HG03520 (cell line): Measurements from ENCODE around the gene MICALL2.

Experiments used
- ATAC-seq: cut with Tn5 transposase; IDR thresholded peaks from one replicate; pipeline ENCODE4 v1.9.1; 2021; ENCODE audit warnings: mild to moderate bottlenecking, moderate library complexity; ENCODE audit not compliant: unreplicated experiment

The MICALL2 gene

GRCh38 chr7:1436608-1437007, 22.7 kb downstream of the MICALL2 start:
- no peak for ATAC-seq

- no peak for ATAC-seq
Measured at GRCh38 chr7:1434891-1435670, 24.2 kb downstream of the MICALL2 start.

- no peak for ATAC-seq
Measured at GRCh38 chr7:1434165-1434718, 25.0 kb downstream of the MICALL2 start.

DNA sequence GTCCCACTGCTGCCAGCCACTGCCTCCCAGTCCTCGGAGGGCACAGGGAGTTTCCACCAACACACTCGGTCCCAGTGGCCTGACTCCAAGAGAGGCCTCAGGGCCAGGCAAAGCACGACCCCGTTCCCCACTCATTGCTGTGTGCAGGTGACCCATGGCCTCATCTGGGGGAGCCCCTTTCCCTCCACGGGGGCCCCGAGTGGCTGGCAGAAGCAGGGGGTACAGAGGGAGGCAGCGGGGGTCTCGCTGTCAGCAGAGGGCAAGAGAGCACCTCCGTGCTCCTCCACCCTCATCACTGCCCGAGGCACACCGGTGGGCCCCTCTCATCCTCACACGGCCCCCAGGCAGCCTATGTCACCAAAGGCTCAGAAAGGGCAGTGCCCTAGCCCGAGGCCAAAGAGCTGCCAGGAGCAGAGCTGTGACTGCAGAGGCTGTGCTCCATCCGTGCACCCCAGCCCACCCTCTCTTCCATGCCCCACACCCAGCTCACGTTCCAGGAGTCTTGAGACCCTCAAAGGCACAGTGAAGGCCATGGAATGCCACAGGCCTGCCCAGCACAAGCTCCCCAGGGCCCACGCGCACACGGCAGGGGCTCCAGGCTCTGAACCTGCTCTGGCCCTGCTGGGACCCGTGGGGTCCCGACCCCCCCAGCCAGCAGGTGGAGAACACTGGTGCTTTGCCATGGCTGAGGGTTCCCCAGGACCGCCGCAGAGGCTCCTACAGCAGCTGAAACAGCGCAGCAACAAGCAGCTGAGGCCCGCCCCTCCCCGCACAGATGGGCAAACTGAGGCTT, 25.9 kb downstream of the MICALL2 start:
- ATAC-seq = no peak

DNA sequence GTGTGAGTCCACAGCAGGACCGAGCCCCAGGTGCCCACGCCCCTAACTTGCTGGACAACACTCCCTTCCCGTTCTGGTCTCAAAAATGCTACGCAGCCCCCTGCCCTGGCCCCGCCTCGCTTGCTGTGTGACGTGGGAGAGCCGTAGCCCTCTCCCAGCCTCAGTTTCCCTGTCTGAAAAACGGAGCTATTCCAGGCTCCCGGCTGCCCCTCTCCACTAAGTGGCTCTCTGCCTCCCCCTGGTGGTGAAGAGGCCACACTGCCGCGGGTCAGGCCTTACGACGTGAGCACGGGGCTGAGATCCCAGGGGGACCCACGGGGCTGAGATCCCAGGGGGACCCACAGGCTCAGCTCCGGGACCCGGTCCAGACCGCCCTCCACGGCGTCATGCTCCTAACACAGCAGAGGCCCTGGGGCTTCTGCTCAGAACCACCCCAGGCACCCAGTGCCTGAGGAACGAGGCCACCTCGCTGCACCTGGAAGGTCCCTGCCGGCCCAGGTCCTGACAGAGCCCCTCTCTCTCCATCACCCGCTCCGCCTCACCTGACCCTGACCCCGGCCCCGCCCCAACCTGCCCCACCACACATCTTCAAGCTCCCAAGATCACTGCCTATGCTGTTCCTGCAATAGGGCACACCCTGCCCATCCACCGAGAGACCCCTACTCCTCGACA, 26.7 kb downstream of the MICALL2 start:
- no peak for ATAC-seq

- ATAC-seq = no peak
Measured at GRCh38 chr7:1431634-1432380, 27.5 kb downstream of the MICALL2 start.

DNA sequence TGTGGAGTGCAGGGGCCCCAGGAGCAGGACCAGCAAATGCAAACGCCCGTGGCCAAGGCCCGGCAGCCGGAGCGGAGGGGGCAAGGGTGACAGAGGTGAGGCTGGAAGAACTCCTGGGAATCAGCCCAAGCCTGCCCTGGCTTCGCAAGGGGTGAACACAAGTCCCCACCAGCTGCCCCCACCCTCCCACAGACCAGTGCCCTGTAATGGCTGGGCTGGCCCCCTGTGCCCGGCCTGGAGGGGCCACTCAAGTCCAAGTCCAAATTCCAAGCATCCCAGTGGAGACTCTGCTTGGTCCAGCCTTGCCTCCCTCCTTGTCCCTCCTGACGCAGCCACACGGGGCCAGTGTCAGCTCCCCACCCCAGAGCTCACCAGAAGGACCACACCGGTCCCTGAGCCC, 28.0 kb downstream of the MICALL2 start:
- ATAC-seq = no peak

GRCh38 chr7:1430056-1430845, 29.0 kb downstream of the MICALL2 start:
- no peak for ATAC-seq

DNA sequence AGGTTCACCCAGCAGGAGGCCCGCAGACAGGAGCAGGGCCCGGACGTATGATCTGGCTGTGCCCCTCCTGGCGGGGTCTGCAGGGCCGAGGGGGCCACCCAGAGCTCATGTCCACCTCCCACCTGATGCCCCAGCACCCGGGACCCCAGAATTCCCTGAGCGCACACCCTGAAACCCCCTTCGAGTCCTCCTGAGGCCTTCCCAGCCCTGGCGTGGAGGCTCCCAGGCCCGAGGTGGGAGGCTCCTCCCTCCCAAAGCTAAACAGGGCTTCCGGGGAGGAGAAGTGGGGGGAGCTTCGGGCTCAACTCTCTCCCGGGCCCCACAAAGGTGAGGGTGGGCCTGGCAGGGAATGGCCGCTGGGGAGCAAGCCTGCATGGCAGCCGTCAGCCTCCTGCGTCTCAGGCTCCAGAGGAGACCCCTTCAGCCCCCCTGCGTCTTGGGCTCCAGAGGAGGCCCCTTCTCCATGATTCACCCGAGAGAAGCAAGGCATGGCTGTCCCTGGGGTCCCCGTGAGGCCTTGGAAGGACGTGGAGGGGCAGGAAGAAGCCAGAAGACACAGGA, 30.2 kb downstream of the MICALL2 start:
- no peak for ATAC-seq

DNA sequence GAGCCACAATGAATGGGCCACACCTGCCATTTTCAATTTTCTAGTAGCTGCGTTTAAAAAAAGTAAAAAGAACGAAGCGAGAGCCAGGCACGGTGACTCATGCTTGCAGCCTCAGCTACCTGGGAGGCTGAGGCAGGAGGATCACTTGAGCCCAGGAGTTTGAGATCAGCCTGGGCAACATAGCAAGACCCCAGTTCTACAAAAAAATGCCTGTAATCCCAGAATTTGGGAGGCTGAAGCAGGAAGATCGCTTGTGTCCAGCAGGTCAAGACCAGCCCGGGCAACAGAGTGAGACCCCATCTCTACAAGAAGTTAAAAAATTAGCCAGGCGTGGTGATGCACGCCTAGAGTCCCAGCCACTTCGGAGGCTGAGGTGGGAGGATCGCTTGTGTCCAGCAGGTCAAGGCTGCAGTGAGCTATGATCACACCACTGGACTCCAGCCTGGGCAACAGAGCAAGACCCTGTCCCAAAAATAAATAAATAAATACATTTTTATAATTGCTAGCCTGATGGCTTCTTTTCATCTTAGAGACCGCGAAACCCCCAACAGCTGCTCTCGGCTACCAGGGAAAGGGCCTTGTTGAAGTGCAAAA, 32.1 kb downstream of the MICALL2 start:
- no peak for ATAC-seq

- ATAC-seq = no peak
Measured at GRCh38 chr7:1426474-1426873, 32.8 kb downstream of the MICALL2 start.

DNA sequence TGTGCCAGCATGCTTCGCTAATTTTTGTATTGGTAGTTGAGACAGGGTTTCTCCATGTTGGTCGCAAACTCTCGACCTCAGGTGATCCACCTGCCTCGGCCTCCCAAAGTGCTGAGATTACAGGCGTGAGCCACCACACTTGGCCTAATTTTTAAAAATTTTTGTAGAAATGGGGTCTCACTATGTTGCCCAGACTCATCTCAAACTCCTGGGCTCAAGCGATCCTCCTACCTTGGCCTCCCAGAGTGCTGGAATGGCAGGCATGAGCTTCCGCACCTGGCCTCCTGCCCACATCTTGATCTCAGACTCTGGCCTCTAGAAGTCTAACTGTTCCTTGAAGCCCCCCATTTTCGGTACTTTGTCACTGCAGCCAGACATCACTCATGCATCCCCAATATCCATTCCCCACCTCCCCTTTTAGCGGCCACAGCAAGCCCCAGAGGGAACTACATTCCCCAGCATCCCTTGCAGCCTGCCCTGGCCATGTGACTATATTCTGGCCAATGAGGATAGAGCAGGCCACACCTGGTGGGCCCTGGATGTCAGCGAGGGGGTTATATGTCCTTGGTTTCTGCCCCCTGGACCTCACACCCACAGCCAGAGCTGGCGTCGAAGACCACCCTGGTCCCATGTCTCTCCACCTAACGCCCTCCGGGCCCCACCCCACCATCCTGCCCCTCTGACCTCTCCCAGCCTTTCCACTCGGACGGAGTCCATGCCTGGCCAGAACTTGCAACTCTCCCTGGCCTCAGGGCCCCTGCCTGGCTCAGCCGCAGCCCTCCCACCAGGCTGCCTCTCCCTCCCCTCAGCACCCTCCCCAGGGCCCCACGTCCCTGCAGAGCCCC, 33.8 kb downstream of the MICALL2 start:
- ATAC-seq = no peak

DNA sequence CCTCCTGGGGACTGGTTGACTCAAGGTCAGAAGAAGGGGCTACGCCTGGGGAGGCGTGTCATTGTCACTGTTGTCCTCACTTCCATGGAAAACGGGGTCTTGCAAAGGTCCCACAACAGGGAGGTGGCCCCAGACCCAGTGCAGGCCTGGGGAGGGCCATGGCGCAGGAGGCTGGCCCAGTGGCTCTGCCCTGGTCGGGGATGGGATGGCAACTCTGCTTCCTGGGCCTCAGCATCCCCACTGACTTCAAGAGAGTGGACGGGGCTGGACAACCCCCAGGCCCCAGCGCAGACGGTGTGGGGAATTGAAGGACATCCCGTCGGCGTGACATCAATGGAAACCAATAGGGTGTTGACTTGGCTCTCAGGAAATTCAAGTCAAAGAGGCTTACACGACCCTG, 35.2 kb downstream of the MICALL2 start:
- no peak for ATAC-seq

- no peak for ATAC-seq
Measured at GRCh38 chr7:1423264-1423811, 35.9 kb downstream of the MICALL2 start.

DNA sequence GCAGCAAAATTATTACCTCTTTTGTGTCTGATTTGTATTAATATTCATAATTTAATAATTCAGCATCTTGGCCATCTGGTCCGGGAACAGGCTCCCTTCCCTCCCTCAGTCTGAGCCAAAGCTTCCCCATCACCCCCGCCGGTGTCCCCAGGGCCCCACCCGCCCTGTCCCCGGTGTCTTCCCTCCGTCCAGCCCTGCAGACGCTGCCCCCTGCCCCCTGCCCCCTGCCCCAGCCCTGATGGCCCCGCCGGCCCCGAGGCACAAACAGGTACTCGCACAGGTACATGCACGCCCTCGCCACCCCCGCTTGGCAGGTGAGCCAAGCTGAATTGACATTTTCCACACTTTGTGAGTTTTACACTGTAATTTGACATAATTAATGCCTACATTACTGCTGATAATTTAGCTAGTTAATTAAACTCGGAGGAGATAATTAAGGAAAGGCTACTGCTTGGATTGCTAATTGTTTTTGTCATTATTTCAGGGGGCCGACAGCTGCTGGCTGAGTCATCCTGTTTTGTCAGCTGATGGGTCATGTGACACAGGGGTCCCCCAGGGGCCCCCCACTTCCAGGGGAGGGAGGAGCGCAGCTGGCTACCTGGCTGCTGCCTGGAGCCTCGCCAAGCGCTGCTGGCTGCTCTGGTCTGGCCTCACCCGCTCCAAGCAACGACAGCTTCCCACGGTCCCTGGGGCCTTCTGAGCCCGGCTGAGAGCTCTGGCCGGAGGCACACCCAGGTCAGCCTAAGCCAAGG, 36.6 kb downstream of the MICALL2 start:
- ATAC-seq = no peak

- no peak for ATAC-seq
Measured at GRCh38 chr7:1421946-1422345, 37.3 kb downstream of the MICALL2 start.

DNA sequence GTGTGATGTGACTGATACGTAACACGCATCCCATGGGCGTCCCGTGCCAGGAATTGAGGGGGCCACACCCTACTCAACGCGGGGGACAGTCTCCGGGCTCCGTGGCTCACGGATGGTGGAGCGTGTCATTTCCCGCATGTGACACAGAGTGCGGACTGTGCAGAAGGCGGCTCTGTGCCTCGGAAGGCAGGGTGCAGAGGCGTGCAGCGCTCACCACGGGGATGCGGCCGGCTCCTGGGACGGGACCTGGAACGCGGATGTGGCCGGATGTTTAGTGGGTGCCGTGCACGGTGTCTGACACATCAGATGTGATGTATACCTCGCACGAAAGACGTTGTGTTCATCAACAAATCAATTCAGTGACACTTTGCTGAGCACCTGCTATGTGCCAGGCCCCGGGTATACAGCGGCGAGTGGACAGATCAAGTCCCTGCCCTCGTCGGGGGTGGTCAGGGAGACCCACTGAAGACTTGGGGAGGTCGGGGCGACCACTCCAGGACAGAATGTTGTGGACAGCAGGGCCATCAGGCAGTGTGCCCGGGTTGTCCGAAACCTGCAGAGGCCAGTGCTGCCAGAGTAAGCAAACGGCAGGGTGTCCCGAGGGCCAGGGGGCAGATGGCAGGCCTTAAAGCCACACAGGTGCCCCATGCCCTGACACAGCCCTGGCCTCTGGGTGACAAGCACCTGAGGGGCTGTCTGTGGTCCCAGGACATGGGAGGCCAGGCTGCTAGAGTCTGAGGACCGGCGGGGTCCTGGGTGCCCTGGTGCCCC, 38.1 kb downstream of the MICALL2 start:
- no peak for ATAC-seq
